GM18873 (cell line): ENCODE data around the gene CCNDBP1.

Source experiments
- ATAC-seq: cut with Tn5 transposase; IDR thresholded peaks from one replicate; pipeline ENCODE4 v1.9.1; 2021; ENCODE audit warnings: mild to moderate bottlenecking, moderate library complexity, moderate number of reproducible peaks; ENCODE audit not compliant: unreplicated experiment, low FRiP score

Gene CCNDBP1

DNA sequence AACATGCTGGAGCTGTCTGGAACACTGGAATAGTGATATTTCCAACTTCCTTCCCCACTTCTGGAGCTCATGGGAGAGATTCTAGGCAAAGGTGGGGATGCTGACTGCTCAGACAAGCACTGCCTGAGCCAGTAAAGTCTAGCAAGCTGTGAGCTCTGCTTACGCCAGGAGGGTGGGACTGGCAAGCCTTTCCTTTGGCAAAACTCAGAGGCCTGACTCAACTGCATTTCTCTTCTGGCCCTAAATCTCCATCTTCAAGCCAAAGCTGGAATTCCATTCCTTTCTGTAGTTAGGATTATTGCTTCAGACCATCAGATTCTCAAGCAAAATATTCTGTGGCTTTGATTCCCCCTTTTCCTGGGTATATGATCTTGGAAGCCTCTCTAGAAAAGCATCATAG is 55.9 kb downstream of the CCNDBP1 start:
- no peak for ATAC-seq

DNA sequence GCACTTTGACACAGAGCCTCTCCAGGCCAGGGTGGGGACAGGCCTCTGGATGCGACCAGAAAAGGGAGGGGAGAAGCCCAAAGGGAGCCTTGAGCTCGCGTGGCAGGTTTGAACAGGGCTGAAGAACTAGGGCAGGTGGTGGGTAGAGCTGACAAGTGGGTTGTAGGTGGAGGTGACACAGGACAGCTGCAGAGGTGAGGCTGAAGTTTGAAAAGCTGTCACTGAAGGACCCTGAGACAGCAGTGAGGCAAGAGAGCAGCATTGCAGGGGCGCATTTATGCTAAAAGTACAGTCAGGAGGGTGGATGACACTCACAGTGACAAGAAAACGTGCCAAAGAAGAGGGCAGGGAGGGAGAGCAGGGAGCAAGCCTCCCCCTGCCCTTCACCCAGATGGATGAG is 57.4 kb downstream of the CCNDBP1 start:
- no peak for ATAC-seq

DNA sequence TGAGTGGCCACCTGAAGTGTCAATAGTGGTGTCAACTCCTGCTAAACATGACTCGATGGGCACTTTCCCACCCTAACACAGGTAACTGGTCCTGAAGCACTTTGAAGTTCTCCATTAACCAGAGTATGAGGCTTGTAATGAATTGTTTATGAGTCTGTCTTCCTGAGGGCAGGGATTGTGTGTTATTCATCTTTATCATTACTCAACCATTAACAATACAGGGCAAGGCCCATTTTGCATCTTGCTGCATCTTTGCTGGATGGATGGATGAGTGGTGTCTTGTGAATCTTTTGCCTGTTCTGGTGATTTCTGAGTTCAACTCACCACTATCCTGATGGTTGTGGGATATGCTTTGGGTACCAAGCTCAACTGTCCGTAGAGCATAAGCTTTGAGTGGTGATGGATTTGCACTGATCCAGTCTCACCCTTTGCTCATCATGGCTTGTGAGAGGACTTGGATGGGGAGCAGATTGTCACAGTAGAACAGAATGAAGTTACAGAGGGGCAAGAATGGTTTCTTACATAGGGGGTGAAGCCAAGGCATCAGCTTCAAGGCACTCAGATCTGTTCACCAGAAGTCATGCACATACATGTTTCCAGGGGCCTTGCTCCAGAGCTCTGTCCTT is 57.9 kb downstream of the CCNDBP1 start:
- ATAC-seq = no peak

DNA sequence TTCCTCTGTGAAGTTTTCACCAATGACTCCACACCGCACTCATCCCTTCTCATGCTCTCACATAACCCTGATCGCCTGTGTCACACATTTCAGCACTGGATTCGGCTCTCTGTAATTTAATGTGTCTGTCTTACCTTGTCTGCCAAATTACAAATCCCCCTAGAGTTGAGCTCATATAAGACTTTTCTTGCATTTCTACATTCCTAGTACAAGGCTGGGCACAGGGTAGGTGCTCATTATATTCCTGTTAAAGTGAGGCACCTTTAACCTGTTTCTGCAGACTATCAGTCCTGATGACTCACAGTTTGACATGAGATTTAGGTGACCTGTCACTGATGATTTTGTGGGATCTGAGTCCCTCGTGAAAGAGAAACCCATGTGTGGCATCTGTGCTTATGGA is 58.9 kb downstream of the CCNDBP1 start:
- ATAC-seq = no peak

DNA sequence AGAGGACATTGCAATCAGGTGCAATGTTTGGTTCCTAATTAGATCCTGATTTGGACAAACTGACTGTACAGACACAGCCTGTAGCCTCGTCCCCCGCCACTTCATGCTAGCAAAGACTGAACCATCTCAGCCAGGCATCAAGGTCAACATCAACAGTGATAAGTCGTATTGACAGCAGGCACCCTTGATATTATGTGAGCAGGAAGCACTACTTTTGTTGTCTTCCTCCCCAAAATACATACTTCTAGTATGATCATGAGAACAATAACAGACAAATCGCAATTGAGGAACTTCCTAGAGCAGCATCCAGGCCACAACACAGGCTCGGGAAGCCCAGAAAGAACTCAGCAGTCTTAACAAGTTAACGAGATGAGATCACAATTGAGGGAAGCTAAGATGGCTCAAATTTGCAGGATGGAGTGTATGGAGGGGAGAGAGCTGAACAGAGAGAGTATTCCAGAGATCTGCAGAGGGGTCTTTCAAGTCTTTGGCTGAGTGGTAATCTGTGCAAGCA is 61.1 kb downstream of the CCNDBP1 start:
- ATAC-seq = no peak
